ENCODE measurements around the gene YWHAG.
A peak's percentile ranks its signal among the peaks of the same experiment; 100 is the strongest.
"Not testable (repeated sequence)": the region's sequence is repeated elsewhere in the genome, so short reads cannot be mapped to it uniquely, and the experiment has no call there.

YWHAG gene

GRCh38 chr7:76343931-76344321, 14.9 kb downstream of the YWHAG start:
- Mint-ChIP-seq H3K9me3 (no peaks in the 10 kb centered on the region), H3K36me3 (peaks cover 70% of the 10 kb centered on the region), H3K4me1 (peaks cover 72% of the 10 kb centered on the region), H3K4me3 (no peak overlapping the region), H3K27me3 (no peaks in the 10 kb centered on the region), H3K27ac (no peak overlapping the region)
- ATAC-seq: no peak

- peaks cover 73% of the 10 kb centered on the region for H3K36me3 Mint-ChIP-seq
- no peak for ATAC-seq
- no peaks in the 10 kb centered on the region for H3K27me3 Mint-ChIP-seq
- no peak overlapping the region for H3K27ac Mint-ChIP-seq
- H3K4me1 Mint-ChIP-seq: peaks cover 77% of the 10 kb centered on the region
- H3K4me3 Mint-ChIP-seq: no peak overlapping the region
- no peaks in the 10 kb centered on the region for H3K9me3 Mint-ChIP-seq
These were observed 15.4 kb downstream of the YWHAG start for GRCh38 chr7:76343294-76343930.

- peaks cover 71% of the 10 kb centered on the region for H3K36me3 Mint-ChIP-seq
- no peaks in the 10 kb centered on the region for H3K27me3 Mint-ChIP-seq
- H3K4me3 Mint-ChIP-seq: no peak overlapping the region
- peak overlapping the region; percentile 52 for H3K27ac Mint-ChIP-seq
- H3K9me3 Mint-ChIP-seq: no peaks in the 10 kb centered on the region
- no peak for ATAC-seq
- H3K4me1 Mint-ChIP-seq: peaks cover 83% of the 10 kb centered on the region
These were observed 16.6 kb downstream of the YWHAG start for GRCh38 chr7:76342222-76342621.

DNA sequence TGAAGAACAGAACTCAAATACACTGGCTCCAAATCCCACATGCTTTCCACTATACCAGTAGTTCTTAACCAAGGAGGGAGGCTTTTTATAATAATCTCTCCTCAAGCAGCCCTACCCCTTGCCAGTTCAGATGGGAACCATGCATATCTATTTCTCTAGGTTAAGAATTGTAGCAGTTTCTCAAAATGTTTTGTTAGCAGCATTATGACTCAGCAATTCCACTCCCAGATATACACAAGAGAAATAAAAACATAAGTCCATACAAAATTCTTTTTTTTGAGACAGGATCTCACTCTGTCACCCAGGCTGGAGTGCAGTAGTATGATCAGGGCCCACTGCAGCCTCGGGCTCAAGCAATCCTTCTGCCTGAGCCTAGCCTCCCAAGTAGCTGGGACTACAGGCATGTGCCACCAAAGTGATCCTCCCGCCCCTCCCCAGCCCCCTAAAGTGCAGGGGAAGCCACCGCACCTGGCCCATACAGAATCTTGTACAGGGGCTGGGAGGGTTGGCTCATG, 18.1 kb downstream of the YWHAG start:
- Mint-ChIP-seq H3K9me3 (no peaks in the 10 kb centered on the region), H3K4me1 (peaks cover 69% of the 10 kb centered on the region), H3K27me3 (no peaks in the 10 kb centered on the region), H3K27ac (peak overlapping the region; percentile 62), H3K36me3 (peaks cover 55% of the 10 kb centered on the region), H3K4me3 (no peak overlapping the region)
- ATAC-seq: no peak

DNA sequence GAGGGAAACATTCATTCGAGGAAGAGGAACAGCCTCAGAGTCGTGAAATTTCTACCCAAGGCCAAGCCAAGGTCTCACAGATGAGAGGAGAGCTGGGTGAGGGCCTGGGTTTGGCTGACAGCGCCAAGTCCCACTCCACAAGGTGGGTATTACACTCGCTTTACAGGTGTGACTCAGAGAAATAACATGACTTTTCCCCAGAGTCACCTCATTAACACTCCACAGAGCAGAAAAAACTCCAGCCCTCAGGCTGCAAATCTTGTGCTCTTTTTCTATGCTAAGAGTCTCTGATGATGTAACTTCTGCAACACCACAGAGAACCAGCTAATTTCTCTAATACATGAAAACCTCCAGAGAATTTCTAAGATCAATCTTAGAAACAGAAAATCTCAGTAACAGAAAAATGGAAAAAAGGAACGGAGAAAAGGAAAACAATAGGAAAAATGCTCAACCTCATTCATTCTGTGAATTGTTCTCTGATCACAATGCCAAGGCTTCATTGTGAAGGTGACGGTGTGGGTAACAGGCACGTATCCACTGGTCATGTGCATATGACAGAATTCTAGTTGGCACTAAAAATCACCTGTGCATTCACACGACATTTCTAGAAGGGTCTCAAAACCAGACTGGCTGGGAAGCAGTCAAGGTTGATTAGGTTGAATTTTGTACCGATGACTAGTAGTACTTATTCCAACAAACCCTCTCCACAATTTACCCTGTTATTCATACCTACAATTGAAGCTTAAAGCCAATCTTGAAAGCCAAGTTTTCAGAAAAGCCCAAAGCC, 20.3 kb downstream of the YWHAG start:
- Mint-ChIP-seq H3K27me3 (no peaks in the 10 kb centered on the region), H3K27ac (no peak overlapping the region), H3K4me3 (no peak overlapping the region), H3K4me1 (peaks cover 59% of the 10 kb centered on the region), H3K36me3 (peaks cover 36% of the 10 kb centered on the region), H3K9me3 (no peaks in the 10 kb centered on the region)
- ATAC-seq: no peak

- no peak overlapping the region for H3K4me3 Mint-ChIP-seq
- no peak overlapping the region for H3K27ac Mint-ChIP-seq
- peaks cover 62% of the 10 kb centered on the region for H3K4me1 Mint-ChIP-seq
- H3K36me3 Mint-ChIP-seq: peaks cover 25% of the 10 kb centered on the region
- H3K9me3 Mint-ChIP-seq: no peaks in the 10 kb centered on the region
- no peaks in the 10 kb centered on the region for H3K27me3 Mint-ChIP-seq
- no peak for ATAC-seq
These were observed 21.6 kb downstream of the YWHAG start for GRCh38 chr7:76337147-76337546.

- Mint-ChIP-seq H3K4me1 (peaks cover 59% of the 10 kb centered on the region), H3K4me3 (no peak overlapping the region), H3K27me3 (no peaks in the 10 kb centered on the region), H3K36me3 (peaks cover 30% of the 10 kb centered on the region), H3K9me3 (no peaks in the 10 kb centered on the region), H3K27ac (no peak overlapping the region)
- no peak for ATAC-seq
These were observed 22.7 kb downstream of the YWHAG start for GRCh38 chr7:76336094-76336493.

GRCh38 chr7:76335417-76335816, 23.4 kb downstream of the YWHAG start:
- not testable (repeated sequence) for H3K9me3 Mint-ChIP-seq, H3K27me3 Mint-ChIP-seq, H3K27ac Mint-ChIP-seq, ATAC-seq, H3K4me3 Mint-ChIP-seq
- Mint-ChIP-seq H3K36me3 (peaks cover 29% of the 10 kb centered on the region), H3K4me1 (peaks cover 53% of the 10 kb centered on the region)

- no peak overlapping the region for H3K27ac Mint-ChIP-seq
- no peaks in the 10 kb centered on the region for H3K27me3 Mint-ChIP-seq
- H3K4me3 Mint-ChIP-seq: no peak overlapping the region
- H3K36me3 Mint-ChIP-seq: peaks cover 30% of the 10 kb centered on the region
- no peaks in the 10 kb centered on the region for H3K9me3 Mint-ChIP-seq
- no peak for ATAC-seq
- H3K4me1 Mint-ChIP-seq: peaks cover 52% of the 10 kb centered on the region
These were observed 24.3 kb downstream of the YWHAG start for GRCh38 chr7:76334320-76334967.

- no peak for ATAC-seq
- Mint-ChIP-seq H3K27me3 (no peaks in the 10 kb centered on the region), H3K4me1 (peaks cover 49% of the 10 kb centered on the region), H3K4me3 (no peak overlapping the region), H3K36me3 (peaks cover 38% of the 10 kb centered on the region), H3K9me3 (no peaks in the 10 kb centered on the region), H3K27ac (no peak overlapping the region)
These were observed 25.2 kb downstream of the YWHAG start for GRCh38 chr7:76333511-76334101.

DNA sequence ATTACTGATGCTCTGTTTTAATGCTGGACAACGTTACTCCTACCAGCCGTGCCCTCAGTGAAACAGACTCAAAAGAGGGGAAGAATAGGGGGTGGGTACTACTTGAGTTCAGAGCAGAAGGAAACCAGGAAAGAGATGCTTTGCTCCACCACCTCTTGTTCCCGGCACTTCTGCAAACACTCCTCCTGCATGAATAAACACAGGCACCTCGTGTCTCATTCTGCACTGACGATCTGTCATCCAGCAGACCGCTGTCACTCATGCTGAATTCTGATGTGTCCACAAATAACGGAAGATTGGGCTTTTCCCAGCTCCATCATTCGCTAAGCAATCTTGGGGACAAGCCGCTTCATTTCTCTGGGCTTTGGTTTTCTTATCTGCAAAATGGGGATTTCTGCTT, 26.7 kb downstream of the YWHAG start:
- Mint-ChIP-seq H3K27me3 (no peaks in the 10 kb centered on the region), H3K36me3 (peaks cover 41% of the 10 kb centered on the region), H3K9me3 (no peaks in the 10 kb centered on the region), H3K27ac (no peak overlapping the region), H3K4me1 (peaks cover 46% of the 10 kb centered on the region), H3K4me3 (no peak overlapping the region)
- ATAC-seq: no peak

GRCh38 chr7:76330673-76331072, 28.1 kb downstream of the YWHAG start:
- Mint-ChIP-seq H3K4me1 (peaks cover 52% of the 10 kb centered on the region), H3K27ac (no peak overlapping the region)
- no peak for ATAC-seq

DNA sequence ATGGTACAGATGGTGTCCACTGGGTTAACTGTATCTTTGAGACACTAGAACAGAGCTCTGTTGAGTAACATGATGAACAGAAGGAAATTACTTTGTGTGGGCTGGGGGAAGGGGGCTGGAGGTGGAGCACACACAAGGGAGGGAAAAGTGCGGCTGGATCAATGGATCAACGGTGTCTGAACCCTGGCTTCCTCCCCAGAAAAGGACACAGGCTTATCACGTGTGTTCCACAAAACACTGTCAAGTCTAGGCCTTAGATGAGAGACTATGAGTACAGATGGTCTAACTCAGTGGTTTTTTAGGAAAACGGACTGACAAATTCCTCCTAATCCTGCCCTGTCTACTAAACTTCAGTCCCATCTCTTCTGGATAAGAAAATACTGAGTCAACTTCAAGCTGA, 28.5 kb downstream of the YWHAG start:
- H3K27me3 Mint-ChIP-seq: no peaks in the 10 kb centered on the region
- no peak overlapping the region for H3K27ac Mint-ChIP-seq
- H3K36me3 Mint-ChIP-seq: peaks cover 47% of the 10 kb centered on the region
- ATAC-seq: no peak
- peaks cover 52% of the 10 kb centered on the region for H3K4me1 Mint-ChIP-seq
- no peak overlapping the region for H3K4me3 Mint-ChIP-seq
- H3K9me3 Mint-ChIP-seq: no peaks in the 10 kb centered on the region

More at GRCh38 chr7:76330673-76331072, 28.1 kb downstream of the YWHAG start:
- peaks cover 47% of the 10 kb centered on the region for H3K36me3 Mint-ChIP-seq
- H3K4me3 Mint-ChIP-seq: no peak overlapping the region
- no peaks in the 10 kb centered on the region for H3K27me3 Mint-ChIP-seq
- H3K9me3 Mint-ChIP-seq: no peaks in the 10 kb centered on the region

GRCh38 chr7:76329479-76329878, 29.3 kb downstream of the YWHAG start:
- Mint-ChIP-seq H3K27ac (no peak overlapping the region), H3K4me1 (peaks cover 52% of the 10 kb centered on the region), H3K9me3 (no peaks in the 10 kb centered on the region), H3K36me3 (peaks cover 47% of the 10 kb centered on the region), H3K4me3 (no peak overlapping the region), H3K27me3 (no peaks in the 10 kb centered on the region)
- ATAC-seq: no peak

- H3K9me3 Mint-ChIP-seq: no peaks in the 10 kb centered on the region
- no peak overlapping the region for H3K27ac Mint-ChIP-seq
- no peaks in the 10 kb centered on the region for H3K27me3 Mint-ChIP-seq
- ATAC-seq: no peak
- no peak overlapping the region for H3K4me3 Mint-ChIP-seq
- H3K4me1 Mint-ChIP-seq: peaks cover 46% of the 10 kb centered on the region
- H3K36me3 Mint-ChIP-seq: peaks cover 47% of the 10 kb centered on the region
These were observed 30.4 kb downstream of the YWHAG start for GRCh38 chr7:76328389-76328788.
